GM18505 (cell line): ENCODE measurements around the gene CRYBG1.

ENCODE experiments used
- ATAC-seq: cut with Tn5 transposase; IDR thresholded peaks from one replicate; pipeline ENCODE4 v1.9.1; 2021; ENCODE audit not compliant: unreplicated experiment
- POLR2A ChIP-seq: IDR thresholded peaks from 4 replicates; pipeline ENCODE4 v1.6.1; 2011; ENCODE audit warnings: borderline replicate concordance; ENCODE audit not compliant: insufficient read depth, insufficient read length; ENCODE audit errors: extremely low read depth

The CRYBG1 gene

GRCh38 chr6:106469882-106470281 lies 109.4 kb downstream of the CRYBG1 start:
- TF ChIP-seq POLR2A = no peak
- no peak for ATAC-seq

DNA sequence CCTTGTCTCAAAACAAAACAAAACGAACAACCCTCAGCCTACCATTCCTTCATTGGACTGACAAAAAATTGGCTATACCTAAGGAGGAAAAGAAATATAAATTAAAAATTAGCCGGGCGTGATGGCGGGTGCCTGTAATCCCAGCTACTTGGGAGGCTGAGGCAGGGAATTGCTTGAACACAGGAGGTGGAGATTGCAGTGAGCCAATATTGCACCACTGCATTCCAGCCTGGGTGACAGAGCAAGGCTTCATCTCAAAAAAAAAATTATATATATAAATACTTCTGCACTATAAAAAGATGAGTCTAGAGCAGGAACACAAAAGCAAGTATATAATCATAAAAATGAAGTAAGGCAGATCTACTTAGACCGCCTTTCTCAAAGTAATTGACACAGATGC lies 109.8 kb downstream of the CRYBG1 start:
- no peak for ATAC-seq
- no peak for TF ChIP-seq POLR2A

- no peak for ATAC-seq
- no peak for TF ChIP-seq POLR2A
Observed at GRCh38 chr6:106470811-106471210, 110.3 kb downstream of the CRYBG1 start.

DNA sequence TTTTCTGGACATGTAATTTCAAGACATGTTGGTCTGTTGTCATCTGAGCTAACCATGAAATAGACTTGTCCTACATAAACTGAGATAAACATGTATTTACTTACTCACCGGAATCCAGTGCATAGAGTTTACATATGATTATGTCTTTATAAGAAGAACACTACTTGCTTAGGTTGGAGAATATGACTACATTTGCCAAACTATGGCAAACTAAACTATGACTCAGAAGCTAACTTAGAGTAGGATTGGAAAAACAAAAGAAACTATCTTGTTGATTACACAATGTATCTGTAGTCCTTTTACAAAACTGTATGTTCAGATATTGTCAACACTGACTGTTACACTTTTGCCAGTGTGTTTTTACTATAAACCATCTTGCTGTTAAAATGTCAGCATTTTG lies 113.3 kb downstream of the CRYBG1 start:
- no peak for ATAC-seq
- TF ChIP-seq POLR2A = no peak

DNA sequence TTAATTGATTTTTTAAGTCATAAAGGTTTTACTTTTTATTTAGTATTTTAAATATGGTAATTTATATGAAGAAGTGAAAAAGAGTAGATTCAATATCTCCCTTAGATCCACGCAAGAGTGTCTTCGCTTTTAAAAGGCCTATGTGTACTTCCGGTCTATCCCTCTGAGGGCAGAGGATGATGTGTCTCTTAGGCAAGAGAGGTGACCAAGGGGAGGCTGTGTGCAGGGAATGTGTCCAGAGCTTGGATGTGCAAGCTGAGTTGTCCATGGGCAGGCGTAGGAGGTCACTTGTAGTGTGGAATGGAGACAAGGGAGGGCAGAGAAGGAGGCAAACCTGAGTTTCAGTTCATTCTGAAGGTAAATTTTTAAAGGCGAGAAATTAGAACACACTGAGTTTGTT lies 113.9 kb downstream of the CRYBG1 start:
- TF ChIP-seq POLR2A = no peak
- ATAC-seq = no peak

DNA sequence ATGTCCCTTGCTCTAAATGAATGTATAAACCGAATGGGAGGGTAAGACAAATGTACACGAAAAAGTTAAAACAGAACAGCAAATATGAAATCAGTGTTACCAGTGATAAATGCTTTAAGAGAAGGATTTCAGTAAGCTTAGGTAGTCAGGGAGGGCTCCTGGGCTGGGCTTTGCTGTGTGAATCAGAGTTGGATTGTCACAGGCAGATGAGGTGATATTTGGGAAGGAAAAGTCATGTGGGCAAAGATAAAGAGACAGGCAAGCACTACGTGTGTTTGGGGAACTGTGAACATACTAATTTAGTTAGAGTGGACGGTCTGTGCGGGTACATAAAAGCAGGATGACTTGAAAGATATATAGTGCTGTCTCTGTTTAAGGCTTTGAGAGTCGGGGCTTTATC lies 114.8 kb downstream of the CRYBG1 start:
- ATAC-seq = no peak
- TF ChIP-seq POLR2A = no peak

DNA sequence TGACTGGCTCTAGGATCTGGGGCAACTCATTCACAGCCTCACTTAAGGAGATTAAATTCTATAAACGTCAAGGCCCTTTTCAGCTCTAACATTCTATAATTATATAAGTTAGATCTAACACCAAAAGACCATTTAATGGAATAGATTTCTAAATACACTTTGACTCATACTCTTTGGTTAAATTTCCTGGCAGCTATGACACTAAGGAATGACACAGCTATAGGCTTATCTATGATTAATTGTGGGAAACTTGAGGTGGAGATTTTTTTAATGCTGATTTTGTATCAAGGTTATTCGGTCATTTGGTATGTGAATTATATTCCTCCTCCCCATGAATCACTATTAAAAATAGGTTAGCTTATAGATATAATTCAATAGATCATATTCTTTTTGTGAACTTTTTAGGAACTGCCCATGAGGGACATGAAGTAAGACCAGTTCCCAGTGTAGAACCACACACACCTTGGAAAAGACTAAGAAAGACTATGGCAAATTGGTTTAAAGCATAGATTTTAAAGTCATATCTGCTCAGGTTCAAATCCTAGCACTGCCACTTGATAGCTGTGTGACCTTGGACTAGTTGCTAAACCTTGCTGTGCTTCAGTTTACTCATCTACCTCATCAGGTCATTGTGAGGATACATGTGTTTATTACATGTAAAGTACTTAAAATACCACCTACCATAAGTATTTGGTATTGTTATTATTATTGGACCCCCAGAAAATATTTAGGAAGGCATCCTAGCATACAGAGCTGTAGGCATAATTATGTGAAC lies 116.0 kb downstream of the CRYBG1 start:
- no peak for ATAC-seq
- no peak for TF ChIP-seq POLR2A

GRCh38 chr6:106477146-106477545 lies 116.6 kb downstream of the CRYBG1 start:
- ATAC-seq = no peak
- no peak for TF ChIP-seq POLR2A

DNA sequence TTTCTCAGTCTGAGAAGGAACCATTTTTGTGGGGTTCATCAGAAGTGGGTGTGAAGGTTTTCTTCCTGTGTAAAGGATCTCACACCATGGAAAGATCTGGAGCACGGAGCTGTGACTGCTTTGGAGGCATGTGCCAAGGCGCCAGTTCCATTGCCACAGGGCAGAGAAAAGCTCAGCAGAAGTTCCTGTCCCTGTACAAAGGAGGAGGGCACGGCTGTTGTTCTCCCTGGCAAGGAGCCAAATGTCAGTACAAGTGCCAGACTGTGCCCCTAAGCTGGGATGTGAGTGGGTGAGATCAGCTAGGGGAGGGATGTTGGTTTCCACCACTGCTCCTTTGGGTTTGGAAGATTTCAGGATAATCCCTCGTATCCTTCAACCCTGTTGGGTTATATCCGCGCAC lies 117.3 kb downstream of the CRYBG1 start:
- TF ChIP-seq POLR2A = no peak

GRCh38 chr6:106486236-106486635 lies 125.7 kb downstream of the CRYBG1 start:
- no peak for ATAC-seq
- no peak for TF ChIP-seq POLR2A

More for the DNA sequence above, 117.3 kb downstream of the CRYBG1 start:
- no peak for ATAC-seq

DNA sequence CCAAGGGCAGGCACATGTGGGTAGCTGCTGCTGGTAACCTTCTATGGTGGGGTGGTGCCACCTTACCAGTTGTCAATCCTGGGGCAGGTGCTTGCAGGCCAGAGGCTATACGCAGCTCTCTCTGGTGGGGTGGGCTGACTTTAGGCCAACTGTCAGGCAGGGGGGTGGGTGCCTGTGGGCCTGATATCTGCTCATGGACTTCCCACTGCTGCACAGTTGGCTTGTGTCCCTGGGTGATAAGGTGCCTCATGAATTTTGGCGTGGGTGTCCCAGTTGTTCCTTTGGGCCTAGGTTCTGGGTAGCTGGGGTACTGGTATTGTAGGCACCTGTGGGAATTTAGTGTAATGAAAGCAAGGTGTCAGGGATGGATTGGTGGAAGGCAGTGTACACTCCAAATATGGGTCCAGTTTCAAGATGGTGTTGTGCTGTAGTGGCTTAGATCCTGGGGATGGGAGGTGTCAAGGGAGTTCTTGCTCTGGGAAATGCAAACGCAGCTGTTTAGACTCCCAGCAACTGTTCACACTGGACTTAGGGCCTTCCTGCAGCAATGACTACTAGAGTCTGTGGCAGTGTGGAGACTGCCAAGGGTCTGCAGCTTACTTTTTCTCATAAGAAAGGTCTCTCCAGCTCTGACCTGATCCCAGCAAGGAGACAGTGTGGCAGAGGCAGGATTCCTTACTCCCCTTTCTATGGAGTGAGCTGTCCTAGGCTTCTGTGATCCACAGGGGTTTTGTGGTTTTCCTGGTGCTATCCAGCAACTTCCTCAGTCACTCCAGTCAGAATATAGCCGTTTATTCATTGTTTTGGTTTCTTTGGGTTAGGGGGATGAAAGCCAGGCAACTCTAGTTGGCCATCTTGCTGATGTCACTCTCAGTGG lies 128.2 kb downstream of the CRYBG1 start:
- no peak for TF ChIP-seq POLR2A
- ATAC-seq = no peak

DNA sequence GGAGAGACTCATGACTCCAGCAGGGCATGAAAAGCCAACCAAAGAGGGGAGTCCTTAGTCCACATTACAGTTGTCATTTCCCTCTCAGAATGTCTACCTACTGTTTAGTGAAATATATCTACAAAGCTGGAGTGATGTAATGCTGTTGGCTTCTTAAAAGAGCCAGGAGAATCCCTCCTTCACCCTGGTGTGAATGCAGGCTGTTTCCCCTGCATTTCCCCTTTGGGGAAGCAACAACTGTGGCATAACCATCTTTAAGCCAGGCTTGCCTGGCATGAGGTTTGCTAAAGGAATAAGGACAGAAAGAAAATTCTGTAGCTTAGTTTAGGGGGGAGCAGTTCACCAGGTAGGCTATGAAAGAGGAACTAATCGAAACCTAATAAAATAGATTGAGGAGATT lies 129.5 kb downstream of the CRYBG1 start:
- no peak for ATAC-seq
- no peak for TF ChIP-seq POLR2A

GRCh38 chr6:106490436-106490835 lies 129.9 kb downstream of the CRYBG1 start:
- no peak for TF ChIP-seq POLR2A
- no peak for ATAC-seq

- no peak for ATAC-seq
- TF ChIP-seq POLR2A = no peak
Observed at GRCh38 chr6:106490974-106491373, 130.5 kb downstream of the CRYBG1 start.

GRCh38 chr6:106495014-106495413 lies 134.5 kb downstream of the CRYBG1 start:
- no peak for TF ChIP-seq POLR2A
- ATAC-seq = no peak

DNA sequence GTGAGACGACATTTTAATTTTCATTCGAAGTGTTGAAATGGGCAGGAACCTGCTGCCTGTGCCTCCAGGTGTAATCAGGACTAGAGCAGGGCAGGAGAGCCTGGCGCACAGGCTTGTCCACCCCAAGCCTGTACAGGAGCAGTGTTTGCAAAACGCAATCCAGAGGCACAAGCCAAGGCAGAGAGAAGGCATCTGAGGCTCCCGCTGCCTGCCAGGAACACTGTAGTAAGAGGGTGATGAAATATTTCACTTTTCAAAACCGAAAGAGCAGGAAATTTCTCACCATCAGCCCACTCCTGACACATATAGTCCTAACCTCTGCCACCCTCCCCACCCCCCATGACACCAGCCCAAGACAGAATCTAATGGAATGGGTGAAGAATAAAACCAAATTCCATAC lies 136.3 kb downstream of the CRYBG1 start:
- TF ChIP-seq POLR2A = no peak
- ATAC-seq = no peak
